Measurements from ENCODE around the gene PSTPIP1. TPM values are rescaled to one million over a fixed set of nuclear protein-coding genes. Genes with fewer than 3 reads are reported as not detected.

Gene PSTPIP1
- total RNA-seq, 4 donors from 2014 or later, result 7.7 to 11.8 (median 8.1) TPM

DNA sequence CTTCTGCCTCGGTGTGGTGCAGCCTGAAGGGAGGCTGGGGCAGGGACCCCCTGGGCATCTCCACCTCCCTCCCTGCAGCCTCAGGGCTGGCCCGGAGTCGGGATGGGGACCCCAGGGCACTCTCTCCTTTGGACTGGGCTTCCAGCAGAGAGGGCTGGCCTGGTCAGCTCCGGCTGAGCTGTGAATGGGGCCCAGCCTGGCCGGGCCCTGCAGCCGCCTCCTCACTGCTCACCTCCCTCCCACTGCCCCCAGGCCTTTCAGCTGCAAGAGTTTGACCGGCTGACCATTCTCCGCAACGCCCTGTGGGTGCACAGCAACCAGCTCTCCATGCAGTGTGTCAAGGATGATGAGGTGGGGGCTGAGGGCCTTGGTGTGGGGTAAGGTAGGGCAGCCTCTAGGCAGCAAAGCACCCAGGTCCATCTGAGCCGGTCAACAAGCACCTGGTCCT lies 36.0 kb downstream of the PSTPIP1 start:
- DNase-seq (ENCODE audit: extremely low spot score), result no peak
- Histone ChIP-seq H3K4me3 (no peak overlapping the region), H3K36me3 (peaks cover 0 to 2% (median 0%) of the 10 kb centered on the region in 4 donors), H3K27me3 (peaks cover 0 to 37% (median 0%) of the 10 kb centered on the region in 4 donors), H3K9me3 (no peaks in the 10 kb centered on the region), H3K4me1 (peaks cover 0 to 25% (median 10%) of the 10 kb centered on the region in 4 donors), H3K27ac (replicated peaks in 1 of 4) (no peak overlapping the region)
- TF ChIP-seq, protein P1, sequence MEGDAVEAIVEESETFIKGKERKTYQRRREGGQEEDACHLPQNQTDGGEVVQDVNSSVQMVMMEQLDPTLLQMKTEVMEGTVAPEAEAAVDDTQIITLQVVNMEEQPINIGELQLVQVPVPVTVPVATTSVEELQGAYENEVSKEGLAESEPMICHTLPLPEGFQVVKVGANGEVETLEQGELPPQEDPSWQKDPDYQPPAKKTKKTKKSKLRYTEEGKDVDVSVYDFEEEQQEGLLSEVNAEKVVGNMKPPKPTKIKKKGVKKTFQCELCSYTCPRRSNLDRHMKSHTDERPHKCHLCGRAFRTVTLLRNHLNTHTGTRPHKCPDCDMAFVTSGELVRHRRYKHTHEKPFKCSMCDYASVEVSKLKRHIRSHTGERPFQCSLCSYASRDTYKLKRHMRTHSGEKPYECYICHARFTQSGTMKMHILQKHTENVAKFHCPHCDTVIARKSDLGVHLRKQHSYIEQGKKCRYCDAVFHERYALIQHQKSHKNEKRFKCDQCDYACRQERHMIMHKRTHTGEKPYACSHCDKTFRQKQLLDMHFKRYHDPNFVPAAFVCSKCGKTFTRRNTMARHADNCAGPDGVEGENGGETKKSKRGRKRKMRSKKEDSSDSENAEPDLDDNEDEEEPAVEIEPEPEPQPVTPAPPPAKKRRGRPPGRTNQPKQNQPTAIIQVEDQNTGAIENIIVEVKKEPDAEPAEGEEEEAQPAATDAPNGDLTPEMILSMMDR (IDR thresholded peaks at IDR 0.05), result no peak
- TF ChIP-seq EP300 (IDR thresholded peaks at IDR 0.05), result no peak
- no peak for TF ChIP-seq POLR2A (IDR thresholded peaks at IDR 0.05; ENCODE audit: low read depth)
- no peak for TF ChIP-seq POLR2AphosphoS5 (IDR thresholded peaks at IDR 0.05)
- WGBS, result 80% methylated on average over 2 of the region's 10 CpGs
- intact Hi-C loops (cut with DNase I), result loop anchor here (5.0 kb wide), 1 partner anchor 59 kb away; no protein-coding TSS in a partner anchor

DNA sequence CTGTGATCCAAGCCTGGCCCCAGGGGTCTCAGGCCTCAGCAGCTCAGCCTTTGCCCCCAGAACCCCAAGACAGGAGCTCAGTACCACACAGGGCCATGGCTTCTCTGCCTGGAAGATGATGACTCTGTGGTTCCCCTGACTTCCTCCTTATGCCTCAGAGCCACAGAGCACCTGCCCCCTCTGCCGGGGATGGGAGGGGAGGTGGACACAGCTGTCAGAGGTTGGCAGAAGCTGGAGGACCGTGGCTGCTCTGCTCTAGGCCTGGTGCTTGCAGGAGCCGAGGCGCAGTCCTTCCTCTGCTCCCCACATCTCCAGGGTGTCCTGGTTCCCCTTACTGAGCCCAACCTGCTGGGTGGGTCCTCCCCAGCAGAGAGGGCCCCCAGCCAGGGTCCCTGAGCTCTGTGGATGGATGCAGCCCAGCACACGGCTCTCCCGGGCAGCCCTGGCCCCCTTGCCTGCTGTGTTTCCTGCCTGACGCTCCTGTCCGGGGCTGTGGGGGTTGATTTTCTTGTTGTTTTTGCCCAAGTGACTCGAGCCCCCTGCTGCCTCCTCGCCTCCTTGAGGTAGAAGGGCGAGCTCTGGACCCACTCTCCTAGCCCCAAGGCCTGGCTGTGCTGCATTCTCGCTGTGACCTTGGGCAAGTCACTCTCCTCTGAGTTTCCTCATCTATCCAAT lies 36.6 kb downstream of the PSTPIP1 start:
- peaks cover 0 to 8% (median 0%) of the 10 kb centered on the region in 4 donors for H3K36me3 ChIP-seq
- H3K4me3 ChIP-seq, result no peak overlapping the region
- H3K4me1 ChIP-seq, result peaks cover 0 to 25% (median 10%) of the 10 kb centered on the region in 4 donors
- H3K27ac ChIP-seq (replicated peaks in 1 of 4), result no peak overlapping the region
- H3K27me3 ChIP-seq, result peaks cover 0 to 37% (median 0%) of the 10 kb centered on the region in 4 donors
- H3K9me3 ChIP-seq, result no peaks in the 10 kb centered on the region
- TF ChIP-seq, protein P1 (IDR thresholded peaks at IDR 0.05), result no peak
- no peak for TF ChIP-seq EP300 (IDR thresholded peaks at IDR 0.05)
- TF ChIP-seq POLR2A (IDR thresholded peaks at IDR 0.05; ENCODE audit: low read depth), result no peak
- no peak for TF ChIP-seq POLR2AphosphoS5 (IDR thresholded peaks at IDR 0.05)
- intact Hi-C loops (cut with DNase I), result loop anchor here (5.0 kb wide), 1 partner anchor 59 kb away; no protein-coding TSS in a partner anchor
- DNase-seq (ENCODE audit: extremely low spot score), result no peak
- 76% methylated on average over 5 of the region's 12 CpGs for WGBS

DNA sequence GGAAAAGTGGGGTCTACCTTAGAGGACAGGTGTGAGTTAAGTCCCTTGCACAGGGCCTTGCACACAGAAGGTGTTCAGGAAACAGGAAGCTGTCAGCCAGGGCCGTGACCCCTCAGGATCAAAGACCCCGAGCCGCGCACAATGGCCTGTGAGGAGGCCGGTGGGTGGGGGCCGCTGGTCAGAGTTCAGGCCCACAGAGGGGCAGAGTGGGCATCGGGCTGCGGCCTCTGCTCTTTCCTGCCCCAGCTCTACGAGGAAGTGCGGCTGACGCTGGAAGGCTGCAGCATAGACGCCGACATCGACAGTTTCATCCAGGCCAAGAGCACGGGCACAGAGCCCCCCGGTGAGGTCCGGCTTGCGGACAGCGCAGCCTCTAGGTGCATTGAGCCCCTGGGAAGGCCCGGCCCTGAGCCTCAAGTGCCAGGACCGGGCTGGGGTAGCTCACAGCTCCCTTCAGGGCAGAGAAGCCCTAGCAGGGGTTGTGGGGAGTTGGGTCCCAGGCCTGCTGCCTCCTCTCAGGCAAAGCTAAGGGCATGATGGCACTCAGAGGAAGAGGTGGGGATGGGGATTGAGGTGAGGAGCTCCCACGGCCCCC lies 37.2 kb downstream of the PSTPIP1 start:
- H3K27me3 ChIP-seq, result peaks cover 0 to 37% (median 0%) of the 10 kb centered on the region in 4 donors
- no peaks in the 10 kb centered on the region for H3K9me3 ChIP-seq
- peaks cover 0 to 25% (median 10%) of the 10 kb centered on the region in 4 donors for H3K4me1 ChIP-seq
- no peak for DNase-seq (ENCODE audit: extremely low spot score)
- peaks cover 0 to 14% (median 2%) of the 10 kb centered on the region in 4 donors for H3K36me3 ChIP-seq
- intact Hi-C loops (cut with DNase I), result loop anchor here (5.0 kb wide), 1 partner anchor 60 kb away; no protein-coding TSS in a partner anchor
- 87% methylated on average over 6 of the region's 22 CpGs for WGBS
- no peak overlapping the region for H3K4me3 ChIP-seq
- TF ChIP-seq POLR2AphosphoS5 (IDR thresholded peaks at IDR 0.05) (no peak), EP300 (IDR thresholded peaks at IDR 0.05) (no peak)
- TF ChIP-seq, protein P1 (IDR thresholded peaks at IDR 0.05), result no peak
- H3K27ac ChIP-seq (replicated peaks in 1 of 4), result no peak overlapping the region

DNA sequence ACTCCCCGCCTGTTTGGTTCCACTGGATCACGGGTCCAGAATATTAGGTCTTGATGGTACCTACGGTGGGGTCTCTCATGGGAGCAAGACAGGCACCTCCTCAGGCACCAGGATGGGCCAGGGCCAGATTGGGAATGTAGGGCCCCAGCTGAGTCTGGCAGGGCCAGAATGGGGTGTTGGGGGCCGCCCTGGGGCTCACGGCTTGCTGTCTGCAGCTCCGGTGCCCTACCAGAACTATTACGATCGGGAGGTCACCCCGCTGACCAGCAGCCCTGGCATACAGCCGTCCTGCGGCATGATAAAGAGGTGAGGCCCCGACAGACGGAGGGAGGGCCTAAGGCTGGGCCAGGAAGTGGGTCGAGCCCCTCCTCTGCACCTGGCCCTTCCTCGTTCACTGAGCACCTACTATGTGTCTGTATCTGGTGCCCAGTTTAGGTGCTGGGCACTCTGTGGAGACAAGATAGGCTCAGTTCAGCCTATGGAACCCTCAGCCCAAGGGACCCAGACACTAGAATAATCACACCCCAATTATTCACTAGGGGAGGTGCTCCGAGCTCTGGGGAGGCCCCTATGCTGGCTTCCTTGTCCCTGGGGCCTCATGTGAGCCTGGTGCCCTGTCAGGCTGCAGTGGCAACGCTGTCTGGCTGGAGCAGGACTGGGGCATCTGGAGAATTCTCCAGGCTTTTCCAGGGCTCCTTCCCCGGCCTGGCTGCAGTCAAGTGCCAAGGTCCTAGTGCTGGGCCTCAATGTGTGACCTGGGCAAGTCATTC lies 37.9 kb downstream of the PSTPIP1 start:
- H3K4me1 ChIP-seq, result peaks cover 0 to 24% (median 9%) of the 10 kb centered on the region in 4 donors
- H3K27ac ChIP-seq (replicated peaks in 1 of 4), result no peak overlapping the region
- H3K9me3 ChIP-seq, result no peaks in the 10 kb centered on the region
- DNase-seq (ENCODE audit: extremely low spot score), result no peak
- WGBS, result 85% methylated on average over 9 of the region's 18 CpGs
- intact Hi-C loops (cut with DNase I), result loop anchor here (5.0 kb wide), 1 partner anchor 61 kb away; no protein-coding TSS in a partner anchor
- TF ChIP-seq POLR2A (IDR thresholded peaks at IDR 0.05; ENCODE audit: low read depth) (no peak), POLR2AphosphoS5 (IDR thresholded peaks at IDR 0.05) (no peak), EP300 (IDR thresholded peaks at IDR 0.05) (no peak)
- TF ChIP-seq, protein P1 (IDR thresholded peaks at IDR 0.05), result no peak
- peaks cover 0 to 15% (median 3%) of the 10 kb centered on the region in 4 donors for H3K36me3 ChIP-seq
- peaks cover 0 to 37% (median 0%) of the 10 kb centered on the region in 4 donors for H3K27me3 ChIP-seq
- H3K4me3 ChIP-seq, result no peak overlapping the region
